T-helper 2 cell treated with Interferon-gamma antibody and Interleukin-4, amounts not matched to agents 5 μg/mL and 100 μg/mL, for 36 hours (primary cell): Measurements from ENCODE around the gene CD55.
"Not testable (repeated sequence)": the region's sequence is repeated elsewhere in the genome, so short reads cannot be mapped to it uniquely, and the experiment has no call there.

Experiments used
- DNase-seq: peaks from one replicate; pipeline ENCODE4 v3.0.0; 2021; ENCODE audit warnings: low spot score
- H3K27ac Mint-ChIP-seq: one replicate; pipeline ENCODE4 v1.8.0; 2021; ENCODE audit warnings: mild to moderate bottlenecking, mixed read lengths
- H3K27me3 Mint-ChIP-seq: one replicate; pipeline ENCODE4 v1.8.0; 2021; ENCODE audit warnings: low read depth, mixed read lengths
- H3K36me3 Mint-ChIP-seq: one replicate; pipeline ENCODE4 v1.8.0; 2021; ENCODE audit warnings: low read depth, mixed read lengths
- H3K4me1 Mint-ChIP-seq: one replicate; pipeline ENCODE4 v1.8.0; 2021; ENCODE audit warnings: low read depth, mixed read lengths
- H3K4me3 Mint-ChIP-seq: one replicate; pipeline ENCODE4 v1.8.0; 2022; ENCODE audit warnings: mild to moderate bottlenecking, moderate library complexity, mixed read lengths
- H3K9me3 Mint-ChIP-seq: one replicate; pipeline ENCODE4 v1.8.0; 2021; ENCODE audit warnings: mixed read lengths

CD55 gene

DNA sequence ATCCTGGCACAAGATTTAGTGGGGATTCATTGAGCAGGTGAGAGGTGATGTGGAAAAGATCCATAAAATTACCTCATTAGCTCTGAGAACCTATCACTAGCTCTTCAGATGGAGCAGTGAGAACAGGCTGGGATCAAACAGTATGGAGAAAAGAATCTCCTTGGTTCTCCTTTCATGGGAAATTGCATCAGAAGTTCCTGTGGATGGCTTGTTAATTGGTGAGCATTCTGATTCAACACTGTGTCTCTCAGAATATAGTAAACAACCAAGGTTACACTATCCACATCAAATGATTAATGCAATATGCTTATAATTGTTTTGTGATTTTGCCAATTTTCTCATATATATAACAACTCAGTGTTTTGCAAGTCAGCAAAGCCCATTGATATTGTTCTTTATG, 8.3 kb upstream of the CD55 start:
- Mint-ChIP-seq H3K4me1 (peaks cover 22% of the 10 kb centered on the region), H3K36me3 (no peaks in the 10 kb centered on the region), H3K4me3 (no peak overlapping the region), H3K27me3 (no peaks in the 10 kb centered on the region), H3K27ac (no peak overlapping the region), H3K9me3 (no peaks in the 10 kb centered on the region)
- no peak for DNase-seq

DNA sequence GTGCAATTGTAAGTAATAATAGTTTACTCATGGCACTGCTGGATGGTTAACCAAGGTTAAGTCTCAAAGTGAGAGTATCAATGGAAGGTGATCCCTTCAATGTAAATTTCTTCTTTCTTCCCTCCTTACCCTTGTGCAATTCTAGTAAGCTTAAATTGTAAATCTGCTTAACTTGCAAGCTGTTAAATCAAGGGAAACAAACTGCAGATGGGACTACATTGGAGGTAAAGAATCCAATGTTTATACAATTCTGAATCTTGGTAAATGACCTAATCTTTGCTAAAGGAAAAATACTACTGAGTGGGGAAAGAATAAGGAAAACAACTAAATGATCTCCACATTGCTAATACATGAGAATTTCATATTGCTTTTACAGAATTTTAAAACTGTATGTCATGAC, 6.7 kb upstream of the CD55 start:
- no peak overlapping the region for H3K27ac Mint-ChIP-seq
- no peaks in the 10 kb centered on the region for H3K27me3 Mint-ChIP-seq
- H3K4me3 Mint-ChIP-seq, result no peak overlapping the region
- no peaks in the 10 kb centered on the region for H3K9me3 Mint-ChIP-seq
- peaks cover 14% of the 10 kb centered on the region for H3K4me1 Mint-ChIP-seq
- DNase-seq, result no peak
- H3K36me3 Mint-ChIP-seq, result no peaks in the 10 kb centered on the region

DNA sequence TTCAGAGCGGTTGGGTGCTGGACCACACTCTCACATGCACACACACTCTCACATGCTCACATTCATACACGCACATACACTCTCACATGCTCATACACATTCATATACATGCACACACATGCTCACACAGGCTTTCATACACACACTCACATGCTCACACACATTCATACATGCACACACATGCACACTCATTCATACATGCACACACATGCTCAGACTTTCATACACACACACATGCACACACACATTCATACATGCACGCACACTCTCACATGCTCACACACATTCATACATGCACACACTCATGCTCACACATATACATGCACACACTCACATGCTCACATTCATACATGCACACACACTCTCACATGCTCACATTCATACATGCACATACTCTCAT, 6.0 kb upstream of the CD55 start:
- peaks cover 13% of the 10 kb centered on the region for H3K4me1 Mint-ChIP-seq
- H3K9me3 Mint-ChIP-seq, result no peaks in the 10 kb centered on the region
- no peaks in the 10 kb centered on the region for H3K36me3 Mint-ChIP-seq
- H3K27me3 Mint-ChIP-seq, result no peaks in the 10 kb centered on the region
- no peak overlapping the region for H3K4me3 Mint-ChIP-seq
- H3K27ac Mint-ChIP-seq, result no peak overlapping the region
- no peak for DNase-seq

DNA sequence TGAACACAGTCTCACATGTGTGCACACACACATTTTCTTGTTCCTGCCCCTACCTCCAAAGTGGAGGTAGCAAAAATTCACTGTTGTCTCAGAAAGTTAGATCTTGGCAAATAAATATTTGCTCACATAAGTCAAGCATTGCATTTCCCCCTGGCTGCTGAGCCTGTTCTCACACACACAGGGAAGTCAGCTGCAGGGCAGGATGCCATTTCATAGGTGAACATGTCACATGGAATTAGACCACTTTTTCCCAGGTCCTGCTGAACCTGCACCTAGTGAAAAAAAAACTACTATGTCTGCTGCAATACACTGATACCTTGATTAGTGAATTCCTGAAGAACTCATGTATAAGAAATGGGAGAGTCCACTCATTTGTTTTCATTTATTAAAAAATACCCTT, 5.3 kb upstream of the CD55 start:
- no peaks in the 10 kb centered on the region for H3K27me3 Mint-ChIP-seq
- no peak overlapping the region for H3K4me3 Mint-ChIP-seq
- H3K9me3 Mint-ChIP-seq, result no peaks in the 10 kb centered on the region
- no peaks in the 10 kb centered on the region for H3K36me3 Mint-ChIP-seq
- H3K27ac Mint-ChIP-seq, result no peak overlapping the region
- H3K4me1 Mint-ChIP-seq, result peaks cover 15% of the 10 kb centered on the region
- DNase-seq, result no peak

DNA sequence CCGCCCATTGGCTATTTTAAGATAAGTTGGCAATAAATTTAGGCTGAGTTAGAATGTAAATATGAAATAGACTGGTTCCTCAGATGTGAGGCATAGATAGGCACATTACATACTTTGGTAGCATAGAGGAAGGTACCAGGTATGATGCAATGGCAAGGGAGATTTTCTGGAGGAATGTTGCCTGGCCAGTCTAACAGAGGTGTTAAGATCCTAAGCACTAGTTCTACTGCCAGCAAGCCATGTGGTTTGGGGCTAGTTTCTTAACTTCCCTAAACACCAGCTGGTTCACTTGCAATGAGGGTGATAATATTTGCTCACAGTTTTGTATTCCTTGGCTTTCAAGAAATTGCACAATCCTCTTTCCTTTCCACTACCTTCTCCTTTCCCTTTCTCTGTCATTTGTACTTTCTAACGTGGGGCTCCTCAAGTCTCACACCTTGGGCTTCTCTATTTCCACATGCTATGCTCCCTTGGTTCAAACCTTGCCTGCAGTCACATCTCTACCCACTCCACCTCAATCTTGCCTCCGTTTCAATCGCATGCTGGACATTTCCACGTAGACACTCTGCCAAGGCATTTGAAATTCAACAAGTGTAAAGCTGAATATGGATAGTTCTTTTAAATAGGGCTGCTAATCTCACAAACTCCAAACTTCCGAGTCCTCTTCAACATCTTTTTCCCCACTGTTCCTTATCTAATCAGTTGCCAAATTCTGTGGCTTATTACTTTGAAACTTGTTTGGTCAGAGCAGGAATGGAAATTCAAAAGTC, 4.7 kb upstream of the CD55 start:
- Mint-ChIP-seq H3K4me3 (no peak overlapping the region), H3K36me3 (no peaks in the 10 kb centered on the region), H3K27ac (no peak overlapping the region), H3K9me3 (no peaks in the 10 kb centered on the region), H3K4me1 (peaks cover 17% of the 10 kb centered on the region), H3K27me3 (peaks cover 2% of the 10 kb centered on the region)
- no peak for DNase-seq

DNA sequence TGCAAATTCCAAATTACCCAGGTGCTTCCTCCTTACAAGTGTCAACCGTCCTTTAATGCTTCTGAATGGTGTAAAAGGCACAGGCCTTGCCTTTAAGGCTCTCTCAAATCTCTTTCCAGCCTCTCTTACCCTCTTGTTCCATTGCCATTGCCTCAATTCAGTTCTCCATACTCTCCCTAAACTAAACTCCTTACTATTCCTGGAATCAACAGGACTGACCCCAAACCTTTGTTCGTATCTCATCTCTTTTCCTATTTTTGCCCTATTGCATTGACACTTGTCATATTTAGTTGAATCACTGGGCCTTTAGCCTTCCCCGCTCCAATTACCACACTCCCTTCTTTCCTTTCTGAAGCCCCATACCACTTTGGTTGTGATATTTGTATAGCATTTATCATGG, 3.9 kb upstream of the CD55 start:
- H3K27ac Mint-ChIP-seq, result no peak overlapping the region
- peaks cover 6% of the 10 kb centered on the region for H3K36me3 Mint-ChIP-seq
- peaks cover 17% of the 10 kb centered on the region for H3K4me1 Mint-ChIP-seq
- peaks cover 2% of the 10 kb centered on the region for H3K27me3 Mint-ChIP-seq
- no peaks in the 10 kb centered on the region for H3K9me3 Mint-ChIP-seq
- DNase-seq, result no peak
- no peak overlapping the region for H3K4me3 Mint-ChIP-seq

DNA sequence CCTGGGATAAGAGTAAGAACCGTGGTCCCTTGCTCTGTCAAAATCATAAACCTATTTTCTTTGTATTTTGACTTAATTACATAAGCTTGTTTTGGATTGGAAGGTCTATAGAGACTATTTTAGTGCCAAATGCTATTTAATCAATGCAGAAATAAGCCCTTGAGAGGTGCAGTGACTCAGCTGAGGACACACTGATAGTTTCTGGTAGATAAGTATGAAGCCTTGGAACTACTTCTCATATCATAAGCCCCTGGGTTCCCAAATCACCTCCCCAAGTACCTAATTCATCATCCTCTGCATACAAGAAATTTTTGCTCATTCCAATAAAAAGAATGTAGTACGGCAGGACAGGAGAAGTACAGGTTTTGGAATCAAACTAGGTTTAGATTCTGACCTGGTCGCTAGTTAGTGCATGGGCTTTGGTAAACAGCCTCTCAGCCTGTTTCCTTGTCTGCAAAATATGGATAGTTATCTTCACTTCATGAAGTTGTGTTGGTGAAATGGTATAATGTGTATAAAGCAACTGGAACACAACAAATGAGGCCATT, 3.3 kb upstream of the CD55 start:
- peaks cover 2% of the 10 kb centered on the region for H3K27me3 Mint-ChIP-seq
- no peak overlapping the region for H3K4me3 Mint-ChIP-seq
- H3K9me3 Mint-ChIP-seq, result no peaks in the 10 kb centered on the region
- H3K4me1 Mint-ChIP-seq, result peaks cover 17% of the 10 kb centered on the region
- H3K36me3 Mint-ChIP-seq, result peaks cover 8% of the 10 kb centered on the region
- no peak overlapping the region for H3K27ac Mint-ChIP-seq
- no peak for DNase-seq

DNA sequence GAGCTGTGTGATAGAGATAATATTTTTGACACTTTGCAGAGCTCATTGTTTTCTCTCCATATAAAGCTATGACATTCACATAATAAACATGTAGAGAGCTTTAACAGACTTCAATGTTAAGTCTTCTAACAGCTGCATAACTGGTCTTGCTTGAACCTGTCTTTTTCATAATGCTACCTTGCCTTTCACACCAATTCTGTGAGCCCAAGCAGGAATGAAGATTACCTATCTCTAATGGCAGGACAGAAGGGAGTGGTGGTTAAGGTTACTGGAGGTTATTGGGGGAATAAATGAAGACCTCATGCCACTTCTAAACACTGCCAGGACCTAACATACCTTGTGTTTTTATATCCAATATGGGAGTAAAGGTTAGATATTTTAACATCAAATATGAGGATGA, 2.3 kb upstream of the CD55 start:
- no peak overlapping the region for H3K4me3 Mint-ChIP-seq
- peaks cover 27% of the 10 kb centered on the region for H3K4me1 Mint-ChIP-seq
- no peak overlapping the region for H3K27ac Mint-ChIP-seq
- peaks cover 2% of the 10 kb centered on the region for H3K27me3 Mint-ChIP-seq
- H3K36me3 Mint-ChIP-seq, result peaks cover 18% of the 10 kb centered on the region
- DNase-seq, result no peak
- H3K9me3 Mint-ChIP-seq, result no peaks in the 10 kb centered on the region

DNA sequence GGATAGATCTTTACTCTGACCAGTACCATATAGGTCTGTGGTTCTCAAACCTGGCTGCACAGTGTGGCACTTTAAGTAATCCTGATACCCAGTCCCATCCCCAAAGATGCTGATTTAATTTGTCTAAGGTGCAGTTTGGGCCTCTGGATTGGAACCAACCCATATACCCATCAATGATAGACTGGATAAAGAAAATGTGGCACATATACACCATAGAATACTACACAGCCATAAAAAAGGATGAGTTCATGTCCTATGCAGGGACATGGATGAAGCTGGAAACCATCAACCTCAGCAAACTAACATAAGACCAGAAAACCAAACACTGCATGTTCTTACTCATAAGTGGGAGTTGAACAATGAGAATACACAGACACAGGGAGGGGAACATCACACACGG, 1.4 kb upstream of the CD55 start:
- H3K27me3 Mint-ChIP-seq, DNase-seq, H3K9me3 Mint-ChIP-seq: not testable (repeated sequence)
- peaks cover 28% of the 10 kb centered on the region for H3K4me1 Mint-ChIP-seq
- H3K27ac Mint-ChIP-seq, result peak overlapping the region; percentile 82
- H3K36me3 Mint-ChIP-seq, result peaks cover 24% of the 10 kb centered on the region
- peak overlapping the region; percentile 51 for H3K4me3 Mint-ChIP-seq

DNA sequence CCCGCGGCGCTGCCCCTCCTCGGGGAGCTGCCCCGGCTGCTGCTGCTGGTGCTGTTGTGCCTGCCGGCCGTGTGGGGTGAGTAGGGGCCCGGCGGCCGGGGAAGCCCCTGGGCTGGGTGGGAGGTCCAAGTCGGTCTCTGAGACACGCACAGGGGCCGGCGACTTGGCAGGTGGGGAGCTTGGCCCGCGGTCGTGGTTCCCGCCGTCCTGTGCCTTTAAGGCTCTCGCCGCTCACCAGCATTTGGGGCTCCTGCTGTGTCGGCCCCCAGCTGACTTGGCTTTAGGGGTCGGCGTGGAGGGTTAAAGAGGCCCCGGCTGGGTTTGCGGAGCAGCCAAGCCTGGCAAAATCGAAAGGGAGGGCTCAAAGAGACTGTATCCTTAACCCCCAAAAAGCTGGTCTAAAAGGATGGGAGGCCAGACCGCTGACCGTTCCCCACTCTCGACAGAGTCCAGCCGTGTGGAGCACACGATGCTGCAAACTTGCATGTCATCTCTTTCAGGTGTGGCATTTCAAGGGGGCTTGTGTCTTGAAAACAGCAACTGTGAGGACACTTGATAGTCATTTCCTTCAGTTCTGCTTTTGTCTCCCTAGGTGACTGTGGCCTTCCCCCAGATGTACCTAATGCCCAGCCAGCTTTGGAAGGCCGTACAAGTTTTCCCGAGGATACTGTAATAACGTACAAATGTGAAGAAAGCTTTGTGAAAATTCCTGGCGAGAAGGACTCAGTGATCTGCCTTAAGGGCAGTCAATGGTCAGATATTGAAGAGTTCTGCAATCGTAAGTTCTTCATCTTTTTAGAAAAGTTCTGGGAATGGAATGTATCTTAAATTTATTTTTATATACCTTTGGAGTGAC, 540 bp downstream of the CD55 start:
- H3K4me1 Mint-ChIP-seq, result peaks cover 34% of the 10 kb centered on the region
- peaks cover 2% of the 10 kb centered on the region for H3K27me3 Mint-ChIP-seq
- H3K4me3 Mint-ChIP-seq, result peak overlapping the region; percentile 92
- H3K9me3 Mint-ChIP-seq, result no peaks in the 10 kb centered on the region
- H3K36me3 Mint-ChIP-seq, result peaks cover 39% of the 10 kb centered on the region
- H3K27ac Mint-ChIP-seq, result peak overlapping the region; percentile 99
- no peak for DNase-seq

DNA sequence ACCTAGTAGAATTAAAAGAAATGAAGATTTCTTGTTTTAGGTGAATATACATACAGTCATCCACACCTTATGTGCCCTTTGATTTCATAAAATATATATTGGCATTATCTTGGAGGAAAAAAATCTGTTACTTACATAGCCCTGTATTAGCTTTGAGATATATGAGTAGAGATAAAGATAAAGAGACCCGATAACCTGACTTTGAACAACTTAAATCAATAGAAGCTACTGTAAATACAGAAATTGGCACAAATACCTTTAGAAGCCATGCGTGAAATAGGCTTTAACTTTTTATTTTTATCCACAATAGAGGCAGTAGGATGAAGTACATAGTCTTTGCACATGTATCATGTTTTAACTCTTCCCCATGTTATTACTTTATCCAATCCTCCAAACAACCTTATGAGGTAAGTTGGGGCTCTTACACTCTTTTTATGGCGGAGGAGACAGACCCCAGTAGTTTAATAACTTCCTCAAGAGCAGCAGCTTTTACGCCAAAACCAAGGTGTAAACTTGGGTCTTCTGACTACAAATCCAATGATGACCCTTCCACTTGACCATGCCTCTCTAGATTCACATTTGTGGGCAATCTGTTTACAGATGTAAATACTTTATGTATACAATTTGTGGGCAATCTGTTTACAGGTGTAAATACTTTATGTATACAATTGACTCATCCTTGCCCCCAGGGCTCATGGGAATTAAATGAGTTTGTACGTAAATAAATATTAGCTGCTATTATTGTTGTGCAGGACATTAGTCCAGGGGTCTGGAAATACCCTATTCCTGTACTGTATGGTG, 2.1 kb downstream of the CD55 start:
- Mint-ChIP-seq H3K27me3 (peaks cover 2% of the 10 kb centered on the region), H3K27ac (no peak overlapping the region), H3K9me3 (no peaks in the 10 kb centered on the region), H3K4me1 (peaks cover 40% of the 10 kb centered on the region), H3K4me3 (peak overlapping the region; percentile 76), H3K36me3 (peaks cover 55% of the 10 kb centered on the region)
- no peak for DNase-seq

DNA sequence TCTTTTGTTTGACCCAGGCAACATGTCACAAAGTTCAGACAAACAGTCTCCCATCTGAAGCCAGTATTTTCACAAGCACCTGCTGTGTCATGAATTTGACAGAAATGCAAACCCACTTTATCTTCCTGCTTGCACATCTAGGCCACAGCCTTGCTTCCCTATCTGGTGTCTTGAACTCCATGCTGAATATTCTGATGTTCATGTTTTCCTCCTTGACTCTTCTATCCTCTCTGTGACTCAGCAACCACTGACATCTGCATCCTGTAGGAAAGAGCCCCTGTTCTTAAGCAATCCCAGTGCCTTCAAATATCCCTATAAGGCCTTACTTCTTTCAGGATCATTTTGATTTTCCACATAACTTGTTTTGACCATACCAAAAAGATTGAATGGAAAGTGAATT, 6.5 kb downstream of the CD55 start:
- Mint-ChIP-seq H3K9me3 (peaks cover 2% of the 10 kb centered on the region), H3K4me3 (no peak overlapping the region), H3K27me3 (no peaks in the 10 kb centered on the region), H3K36me3 (peaks cover 81% of the 10 kb centered on the region), H3K4me1 (peaks cover 48% of the 10 kb centered on the region), H3K27ac (no peak overlapping the region)
- DNase-seq, result no peak

DNA sequence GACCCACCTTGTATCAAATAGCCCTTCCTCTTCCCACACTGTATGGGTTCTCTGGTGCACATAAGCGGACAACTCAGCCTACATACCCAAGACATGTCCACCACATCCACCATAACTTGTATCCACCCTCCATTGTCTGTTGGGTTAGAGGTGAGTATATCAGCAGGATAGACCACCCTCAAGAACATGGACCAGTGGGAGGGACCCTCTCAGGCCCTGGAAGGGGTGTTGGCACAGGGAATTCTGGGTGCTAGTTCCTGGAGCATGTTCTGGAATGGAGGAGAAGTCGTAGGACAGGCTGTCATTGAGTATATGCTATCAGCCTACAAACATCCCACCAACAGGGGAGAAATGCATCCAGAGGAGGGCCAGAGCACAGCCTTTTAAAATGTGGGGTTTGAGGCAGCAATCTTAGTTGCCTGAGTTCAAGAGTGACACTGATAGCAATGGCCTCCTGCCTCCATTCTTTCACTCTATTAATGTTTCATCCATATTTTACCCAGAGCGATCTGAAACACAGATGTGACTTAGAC, 7.5 kb downstream of the CD55 start:
- H3K27me3 Mint-ChIP-seq, result no peaks in the 10 kb centered on the region
- peaks cover 47% of the 10 kb centered on the region for H3K4me1 Mint-ChIP-seq
- H3K27ac Mint-ChIP-seq, result no peak overlapping the region
- H3K4me3 Mint-ChIP-seq, result no peak overlapping the region
- peaks cover 82% of the 10 kb centered on the region for H3K36me3 Mint-ChIP-seq
- peaks cover 12% of the 10 kb centered on the region for H3K9me3 Mint-ChIP-seq
- no peak for DNase-seq
